LNCAP (cell line): ENCODE results near the gene OR3A1.

Source experiments
- CTCF ChIP-seq: fragments of 450-650 bp; IDR thresholded peaks from 2 replicates; pipeline ENCODE4 v1.5.1; 2017; ENCODE audit warnings: mild to moderate bottlenecking

OR3A1 gene

GRCh38 chr17:3271072-3271848 is 26.9 kb downstream of the OR3A1 start:
- TF ChIP-seq CTCF, result no peak

GRCh38 chr17:3260600-3260999 is 37.6 kb downstream of the OR3A1 start:
- TF ChIP-seq CTCF, result no peak

GRCh38 chr17:3260163-3260562 is 38.0 kb downstream of the OR3A1 start:
- no peak for TF ChIP-seq CTCF

- no peak for TF ChIP-seq CTCF
These were observed 41.6 kb downstream of the OR3A1 start for GRCh38 chr17:3256575-3256974.
